Karpas-422 (cell line): ENCODE data around the gene CYP4F22. TPM values are rescaled to one million over a fixed set of nuclear protein-coding genes. Genes with fewer than 3 reads are reported as not detected.

Experiments
- DNase-seq: peaks from one replicate; pipeline ENCODE4 v3.0.0-alpha.2; 2015
- H2AFZ ChIP-seq: fragments of 200-600 bp; sonication (generic); 2 replicates; pipeline ENCODE4 v1.6.1; 2014; ENCODE audit warnings: antibody characterized with exemption, low read length, mixed read lengths
- H3K27ac ChIP-seq: fragments of 200-600 bp; sonication (generic); 2 replicates; pipeline ENCODE4 v1.5.1; 2014; ENCODE audit warnings: mild to moderate bottlenecking, low read length, moderate library complexity
- H3K27me3 ChIP-seq: fragments of 200-600 bp; sonication (generic); 2 replicates; pipeline ENCODE4 v1.6.1; 2014; ENCODE audit warnings: low read length, mixed read lengths
- H3K36me3 ChIP-seq: fragments of 200-600 bp; sonication (generic); 2 replicates; pipeline ENCODE4 v1.6.1; 2014; ENCODE audit warnings: low read length, mixed read lengths; ENCODE audit not compliant: insufficient read depth
- H3K4me1 ChIP-seq: fragments of 200-600 bp; sonication (generic); 2 replicates; pipeline ENCODE4 v1.6.1; 2014; ENCODE audit warnings: mild to moderate bottlenecking, low read length, mixed read lengths
- H3K4me2 ChIP-seq: fragments of 200-600 bp; sonication (generic); 2 replicates; pipeline ENCODE4 v1.6.1; 2014; ENCODE audit warnings: low read length, low read depth, mild to moderate bottlenecking; ENCODE audit not compliant: poor library complexity, severe bottlenecking
- H3K4me3 ChIP-seq: fragments of 200-600 bp; sonication (generic); 2 replicates; pipeline ENCODE4 v1.5.1; 2014; ENCODE audit warnings: mild to moderate bottlenecking, antibody characterized with exemption, low read length, mixed read lengths
- H3K79me2 ChIP-seq: fragments of 200-600 bp; sonication (generic); 2 replicates; pipeline ENCODE4 v1.6.1; 2014; ENCODE audit warnings: mild to moderate bottlenecking, low read length, mixed read lengths
- H3K9ac ChIP-seq: fragments of 200-600 bp; sonication (generic); 2 replicates; pipeline ENCODE4 v1.6.0; 2014; ENCODE audit warnings: low read length
- H3K9me2 ChIP-seq: fragments of 200-600 bp; sonication (generic), shearing (Covaris generic); replicated peaks from 2 replicates; pipeline ENCODE4 v1.6.0; 2014; ENCODE audit warnings: mild to moderate bottlenecking, low read length, moderate library complexity; ENCODE audit not compliant: insufficient read depth
- H3K9me3 ChIP-seq: fragments of 300-700, 200-600 bp; sonication (generic); 2 replicates; pipeline ENCODE4 v1.6.1; 2014; ENCODE audit warnings: low read length, mixed read lengths
- H4K20me1 ChIP-seq: fragments of 200-600 bp; sonication (generic); 2 replicates; pipeline ENCODE4 v1.6.1; 2014; ENCODE audit warnings: mild to moderate bottlenecking, antibody characterized with exemption, low read length, low read depth; ENCODE audit not compliant: insufficient read depth
- total RNA-seq: library from RNA; depleted of rRNA; stranded (reverse); fragments of >200 nt; shearing (Covaris generic); gene quantifications from 2 replicates; pipeline ENCODE4 v1.2.3, GENCODE V29; 2014; ENCODE audit warnings: low replicate concordance

Gene CYP4F22
- total RNA-seq, 1 experiment from 2014 or later, result not detected

DNA sequence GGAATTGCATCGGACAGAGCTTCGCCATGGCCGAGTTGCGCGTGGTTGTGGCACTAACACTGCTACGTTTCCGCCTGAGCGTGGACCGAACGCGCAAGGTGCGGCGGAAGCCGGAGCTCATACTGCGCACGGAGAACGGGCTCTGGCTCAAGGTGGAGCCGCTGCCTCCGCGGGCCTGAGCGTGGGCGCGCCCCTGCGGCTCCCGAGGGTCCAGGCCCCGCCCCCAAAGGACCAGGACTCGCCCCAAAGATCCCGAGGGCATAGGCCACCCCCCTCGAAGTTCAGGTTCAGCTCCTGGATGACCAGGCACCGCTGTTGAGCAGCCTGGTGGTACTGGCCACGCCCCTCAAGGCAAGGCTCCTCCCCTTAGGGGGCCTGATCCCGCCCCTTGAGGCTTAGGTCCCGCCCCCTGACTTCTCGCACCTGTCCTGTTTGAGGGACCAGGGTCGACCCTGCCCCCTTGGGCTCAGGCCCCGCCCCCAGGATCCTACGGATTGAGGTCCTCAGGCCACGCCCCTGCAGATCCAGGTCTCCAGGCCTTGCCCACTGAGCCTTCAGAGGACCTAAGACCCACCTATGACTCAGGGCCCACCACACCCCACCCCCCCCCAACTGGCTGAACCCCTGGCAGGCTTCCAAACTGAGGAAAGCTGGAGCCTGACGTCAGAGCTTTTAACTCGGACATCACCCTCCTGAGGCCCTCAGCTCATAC, 43.1 kb downstream of the CYP4F22 start:
- Histone ChIP-seq H3K4me1 (peaks cover 5% of the 10 kb centered on the region), H3K9me2 (no peaks in the 10 kb centered on the region), H3K4me2 (no peak overlapping the region), H3K9me3 (no peaks in the 10 kb centered on the region), H3K79me2 (no peaks in the 10 kb centered on the region), H4K20me1 (no peaks in the 10 kb centered on the region), H3K36me3 (no peaks in the 10 kb centered on the region), H3K9ac (no peak overlapping the region), H3K27ac (no peak overlapping the region), H3K27me3 (no peaks in the 10 kb centered on the region), H2AFZ (no peak overlapping the region), H3K4me3 (no peak overlapping the region)
- DNase-seq, result no peak

DNA sequence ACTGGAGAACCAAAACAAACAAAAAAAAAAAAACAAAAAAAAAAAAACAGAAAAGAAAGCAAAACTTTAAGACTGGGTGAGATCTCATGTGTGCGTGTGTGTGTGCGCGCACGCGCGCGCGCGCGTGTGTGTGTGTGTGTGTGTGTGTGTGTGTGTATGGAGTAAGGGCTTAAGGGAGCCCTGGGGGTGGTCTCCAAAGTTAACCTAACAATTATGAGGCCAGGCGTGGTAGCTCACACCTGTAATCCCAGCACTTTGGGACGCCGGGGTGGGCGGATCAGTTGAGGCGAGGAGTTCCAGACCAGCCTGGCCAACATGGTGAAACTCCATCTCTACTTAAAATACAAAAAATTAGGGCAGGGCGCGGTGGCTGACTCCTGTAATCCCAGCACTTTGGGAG, 46.7 kb downstream of the CYP4F22 start:
- Histone ChIP-seq H2AFZ (no peak overlapping the region), H3K9ac (no peak overlapping the region), H3K27me3 (no peaks in the 10 kb centered on the region), H3K4me3 (no peak overlapping the region), H3K79me2 (no peaks in the 10 kb centered on the region), H3K4me2 (no peak overlapping the region), H3K9me2 (no peaks in the 10 kb centered on the region), H3K4me1 (peaks cover 7% of the 10 kb centered on the region), H3K9me3 (no peaks in the 10 kb centered on the region), H3K27ac (no peak overlapping the region), H4K20me1 (no peaks in the 10 kb centered on the region), H3K36me3 (no peaks in the 10 kb centered on the region)
- DNase-seq, result no peak

DNA sequence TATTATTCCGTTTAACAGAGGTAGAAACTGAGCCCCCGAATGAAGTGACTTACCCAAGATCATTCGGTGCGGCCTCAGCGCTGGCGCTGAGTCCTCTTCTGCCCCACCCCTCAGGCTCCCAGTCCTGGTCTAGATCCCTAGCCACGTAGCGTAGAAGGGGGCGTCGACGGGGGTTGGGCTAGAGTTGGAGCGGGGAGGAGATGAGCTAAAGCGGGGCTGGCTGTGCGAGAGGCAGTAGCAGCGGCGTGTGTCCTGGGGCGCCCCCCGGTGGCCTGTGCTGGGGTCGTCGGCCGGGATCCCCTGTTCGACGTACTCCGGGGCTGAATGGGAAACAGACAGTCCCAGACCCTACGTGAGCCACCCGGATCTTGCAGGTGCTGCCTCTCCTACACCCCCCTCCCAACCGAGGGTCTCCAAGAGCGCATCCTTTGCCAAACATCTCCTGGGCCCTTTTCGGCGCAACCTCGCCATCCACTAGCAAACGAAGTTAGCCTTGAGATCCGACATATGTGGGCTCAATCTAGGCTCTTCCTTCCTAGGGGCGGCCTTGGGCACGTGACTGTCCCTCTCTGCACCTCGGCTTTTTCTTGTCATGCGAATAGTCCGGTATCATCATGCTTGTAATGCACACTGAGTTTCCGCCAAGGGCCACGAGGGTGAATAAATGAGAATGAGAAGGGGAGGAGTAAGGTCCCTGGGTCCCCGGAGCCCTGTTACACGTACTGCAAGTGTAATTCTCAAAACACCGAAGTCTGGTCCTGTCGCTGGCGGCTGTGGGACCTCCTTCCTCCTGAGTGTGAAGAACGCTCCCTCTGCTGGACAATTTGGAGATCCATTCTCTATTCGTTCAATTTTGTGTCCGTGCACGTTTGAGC, 47.7 kb downstream of the CYP4F22 start:
- Histone ChIP-seq H3K4me3 (peak overlapping the region; percentile 52; the same call in 1 of the 2 replicates), H3K27ac (no peak overlapping the region), H3K27me3 (no peaks in the 10 kb centered on the region), H3K9me2 (no peaks in the 10 kb centered on the region), H3K36me3 (no peaks in the 10 kb centered on the region), H4K20me1 (no peaks in the 10 kb centered on the region), H2AFZ (peak overlapping the region; percentile 92), H3K79me2 (no peaks in the 10 kb centered on the region), H3K9ac (peak overlapping the region; percentile 50), H3K4me2 (peak overlapping the region; percentile 68), H3K4me1 (peaks cover 7% of the 10 kb centered on the region), H3K9me3 (no peaks in the 10 kb centered on the region)
- peak; percentile 96 for DNase-seq

DNA sequence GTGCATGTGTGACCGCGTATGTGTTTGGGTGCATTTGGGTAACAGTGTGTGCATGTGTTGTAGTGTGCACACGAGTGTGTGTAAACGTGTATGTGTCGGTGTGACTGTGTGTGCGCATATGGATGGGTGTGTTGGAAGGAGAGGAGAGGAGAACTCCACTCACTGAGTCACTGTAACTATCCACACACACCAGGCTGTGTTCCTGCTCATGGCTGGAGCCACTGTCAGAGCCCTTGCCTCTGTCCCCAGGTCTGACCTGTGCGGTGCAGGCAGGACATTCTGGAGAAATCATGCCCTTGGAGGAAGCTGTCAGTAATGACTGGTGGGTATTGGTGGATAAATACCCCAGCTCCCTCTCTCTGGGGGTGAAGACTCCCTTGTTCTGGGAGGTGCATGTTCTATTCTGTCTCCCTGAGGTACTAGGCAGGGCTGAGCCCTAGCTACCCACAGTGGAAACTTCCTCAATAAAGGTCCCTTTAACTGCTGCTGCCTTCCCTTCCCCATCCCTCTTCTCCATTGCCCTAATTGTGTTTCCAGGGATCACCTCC, 48.4 kb downstream of the CYP4F22 start:
- H3K36me3 ChIP-seq, result no peaks in the 10 kb centered on the region
- no peak overlapping the region for H3K4me3 ChIP-seq
- H3K27me3 ChIP-seq, result no peaks in the 10 kb centered on the region
- peaks cover 7% of the 10 kb centered on the region for H3K4me1 ChIP-seq
- no peak overlapping the region for H3K27ac ChIP-seq
- no peak overlapping the region; the same call in 1 of the 2 replicates for H2AFZ ChIP-seq
- H3K79me2 ChIP-seq, result no peaks in the 10 kb centered on the region
- no peak for DNase-seq
- no peaks in the 10 kb centered on the region for H4K20me1 ChIP-seq
- H3K9me2 ChIP-seq, result no peaks in the 10 kb centered on the region
- peak overlapping the region; percentile 9; the same call in 1 of the 2 replicates for H3K9ac ChIP-seq
- H3K4me2 ChIP-seq, result peak overlapping the region; percentile 68
- H3K9me3 ChIP-seq, result no peaks in the 10 kb centered on the region

DNA sequence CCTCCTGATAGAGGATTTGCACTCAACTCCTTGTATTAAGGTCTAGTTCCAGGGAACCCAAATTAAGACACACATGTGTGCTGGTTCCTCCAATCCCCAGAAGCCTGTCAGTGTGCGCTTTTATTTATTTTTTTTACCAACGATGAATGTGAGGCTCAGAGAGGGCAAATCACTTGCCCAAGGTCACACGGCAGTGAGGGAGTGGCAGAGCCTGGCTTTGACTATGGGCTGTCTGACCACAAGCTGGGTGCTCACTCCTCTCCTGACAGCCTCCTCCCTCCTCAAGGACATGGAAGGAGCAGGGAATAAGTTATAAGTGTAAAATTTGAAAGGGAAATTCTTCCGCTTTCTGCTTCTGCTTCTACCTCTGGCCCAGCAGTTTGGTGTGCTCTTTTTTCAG, 48.9 kb downstream of the CYP4F22 start:
- H2AFZ ChIP-seq, result no peak overlapping the region
- no peak overlapping the region for H3K9ac ChIP-seq
- no peaks in the 10 kb centered on the region for H4K20me1 ChIP-seq
- no peaks in the 10 kb centered on the region for H3K36me3 ChIP-seq
- H3K4me3 ChIP-seq, result no peak overlapping the region
- no peaks in the 10 kb centered on the region for H3K27me3 ChIP-seq
- no peaks in the 10 kb centered on the region for H3K9me3 ChIP-seq
- H3K4me2 ChIP-seq, result no peak overlapping the region
- DNase-seq, result no peak
- H3K79me2 ChIP-seq, result no peaks in the 10 kb centered on the region
- H3K27ac ChIP-seq, result no peak overlapping the region
- peaks cover 7% of the 10 kb centered on the region for H3K4me1 ChIP-seq
- no peaks in the 10 kb centered on the region for H3K9me2 ChIP-seq

DNA sequence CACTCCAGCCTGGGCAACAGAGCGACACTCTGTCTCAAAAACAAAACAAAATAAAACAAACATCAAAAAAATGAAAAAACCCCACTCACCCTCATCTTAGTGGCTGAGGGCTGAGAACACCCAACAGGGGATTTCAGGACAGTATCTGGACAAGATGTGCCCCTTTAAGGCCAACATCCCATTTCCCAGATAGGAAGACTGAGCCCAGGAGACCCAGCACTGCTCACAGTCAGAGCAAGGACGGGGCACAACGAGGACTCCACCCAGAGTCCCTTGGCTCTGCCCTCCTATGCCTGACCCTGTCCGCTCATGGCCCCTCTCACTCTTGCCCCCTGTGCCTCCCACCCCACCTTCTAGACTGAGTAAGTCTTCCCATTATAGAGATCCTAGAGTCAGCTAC, 53.8 kb downstream of the CYP4F22 start:
- Histone ChIP-seq H3K27me3 (no peaks in the 10 kb centered on the region), H3K4me2 (no peak overlapping the region), H3K9me2 (no peaks in the 10 kb centered on the region), H3K4me1 (no peaks in the 10 kb centered on the region), H2AFZ (no peak overlapping the region), H3K9me3 (no peaks in the 10 kb centered on the region), H4K20me1 (no peaks in the 10 kb centered on the region), H3K27ac (no peak overlapping the region), H3K9ac (no peak overlapping the region), H3K79me2 (no peaks in the 10 kb centered on the region), H3K36me3 (no peaks in the 10 kb centered on the region), H3K4me3 (no peak overlapping the region)
- DNase-seq, result no peak

DNA sequence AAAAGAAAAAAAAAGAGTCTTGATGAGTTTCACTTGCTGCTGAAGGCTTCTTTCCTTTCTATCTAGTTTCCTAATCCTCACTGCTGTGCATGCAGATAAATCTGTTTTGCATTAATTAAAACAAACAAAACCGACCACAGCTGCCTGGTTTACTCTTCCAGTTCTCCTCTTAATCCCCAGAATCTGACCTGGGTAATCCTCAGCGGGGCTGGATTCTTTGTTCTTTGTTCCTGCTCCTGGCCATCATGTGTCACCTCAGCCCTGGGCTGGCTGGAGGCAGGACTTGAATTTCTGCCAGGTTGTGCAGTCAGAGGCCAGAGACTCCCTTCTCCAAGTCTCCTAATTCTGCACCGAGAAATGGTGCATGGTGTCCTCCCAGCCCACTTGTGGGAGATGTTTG, 54.5 kb downstream of the CYP4F22 start:
- H2AFZ ChIP-seq, result no peak overlapping the region
- H3K79me2 ChIP-seq, result no peaks in the 10 kb centered on the region
- no peaks in the 10 kb centered on the region for H3K36me3 ChIP-seq
- H3K9me3 ChIP-seq, result no peaks in the 10 kb centered on the region
- H3K4me1 ChIP-seq, result no peaks in the 10 kb centered on the region
- H3K4me2 ChIP-seq, result no peak overlapping the region
- H3K27me3 ChIP-seq, result no peaks in the 10 kb centered on the region
- H3K9me2 ChIP-seq, result no peaks in the 10 kb centered on the region
- no peak for DNase-seq
- no peak overlapping the region for H3K27ac ChIP-seq
- H3K9ac ChIP-seq, result no peak overlapping the region
- no peaks in the 10 kb centered on the region for H4K20me1 ChIP-seq
- no peak overlapping the region for H3K4me3 ChIP-seq

DNA sequence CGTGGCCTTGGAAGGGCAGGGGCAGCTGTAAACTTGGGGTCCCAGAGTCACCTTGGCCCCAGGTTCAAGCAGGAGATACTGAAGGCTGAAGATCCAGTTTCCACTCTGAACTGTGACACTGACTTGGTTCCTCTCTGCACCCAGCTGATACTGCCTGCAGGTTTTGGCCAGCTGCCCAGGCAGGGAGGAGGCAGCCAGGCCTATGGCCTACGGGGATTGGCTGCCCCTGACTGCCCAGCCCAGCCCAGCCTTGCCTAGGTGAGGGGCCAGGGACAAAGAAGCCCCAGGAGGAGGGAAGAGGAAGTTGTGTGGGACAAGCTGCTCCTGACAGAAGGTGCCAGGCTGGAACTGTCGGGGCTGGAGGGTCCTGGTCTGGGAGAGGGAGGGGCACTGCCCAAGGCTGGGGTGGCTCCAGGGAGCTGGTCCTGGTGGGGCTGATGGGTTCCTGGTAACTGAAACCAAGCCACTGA, 55.0 kb downstream of the CYP4F22 start:
- no peak overlapping the region for H3K4me2 ChIP-seq
- no peak overlapping the region for H3K4me3 ChIP-seq
- no peak for DNase-seq
- no peaks in the 10 kb centered on the region for H4K20me1 ChIP-seq
- no peaks in the 10 kb centered on the region for H3K9me3 ChIP-seq
- no peak overlapping the region for H2AFZ ChIP-seq
- no peaks in the 10 kb centered on the region for H3K27me3 ChIP-seq
- no peaks in the 10 kb centered on the region for H3K79me2 ChIP-seq
- H3K36me3 ChIP-seq, result no peaks in the 10 kb centered on the region
- no peak overlapping the region for H3K27ac ChIP-seq
- H3K9me2 ChIP-seq, result no peaks in the 10 kb centered on the region
- no peak overlapping the region for H3K9ac ChIP-seq
- no peaks in the 10 kb centered on the region for H3K4me1 ChIP-seq
